Esophagus muscularis mucosa (tissue), 4 donors: Measurements from ENCODE around the gene SFPQ. TPM values are rescaled to one million over a fixed set of nuclear protein-coding genes. Genes with fewer than 3 reads are reported as not detected.

ENCODE experiments used
- DNase-seq: peaks from one replicate; pipeline ENCODE4 v3.0.0-alpha.2; 2017; ENCODE audit errors: extremely low spot score
- H3K27ac ChIP-seq, 4 donors: fragments of 200-600 bp; sonication (generic); replicated peaks in 1 of 4; 1 replicate in 3 of 4; 2 replicates in 1 of 4; pipeline ENCODE4 v1.5.1; 2016 to 2019; ENCODE audit warnings: mild to moderate bottlenecking in 1 of 4
- H3K27me3 ChIP-seq, 4 donors: fragments of 200-600 bp; sonication (generic); one replicate each; pipeline versions ENCODE4 v1.5.1 to v1.6.0; 2016 to 2019
- H3K36me3 ChIP-seq, 4 donors: fragments of 200-600 bp; sonication (generic); one replicate each; pipeline ENCODE4 v1.5.1; 2016 to 2019
- H3K4me1 ChIP-seq, 4 donors: fragments of 200-600 bp; sonication (generic); one replicate each; pipeline ENCODE4 v1.5.1; 2016 to 2019
- H3K4me3 ChIP-seq, 4 donors: fragments of 200-600 bp; sonication (generic); 1 replicate in 2 of 4; 2 replicates in 2 of 4; pipeline ENCODE4 v1.5.1; 2016 to 2019; ENCODE audit warnings: mild to moderate bottlenecking in 4 of 4, moderate library complexity in 1 of 4
- H3K9me3 ChIP-seq, 4 donors: fragments of 200-600 bp; sonication (generic); 1 replicate in 3 of 4; 2 replicates in 1 of 4; pipeline ENCODE4 v1.5.1; 2016 to 2019
- CTCF ChIP-seq, 3 experiments: fragments of 200-600 bp in 2 of 3; fragments of 450-650 bp in 1 of 3; sonication (generic) in 2 of 3; IDR thresholded peaks; one replicate each; pipeline ENCODE4 v1.5.1; 2017 to 2019; ENCODE audit warnings: antibody characterized with exemption in 3 of 3, mild to moderate bottlenecking in 2 of 3, moderate library complexity in 1 of 3
- EP300 ChIP-seq: sonication (generic); formaldehyde crosslinking; IDR thresholded peaks from one replicate; pipeline ENCODE4 v1.6.1; 2017; ENCODE audit warnings: antibody characterized with exemption
- POLR2A ChIP-seq: fragments of 450-650 bp; IDR thresholded peaks from one replicate; pipeline ENCODE4 v1.6.1; 2017; ENCODE audit warnings: antibody characterized with exemption, moderate library complexity, mild to moderate bottlenecking, low read depth
- POLR2AphosphoS5 ChIP-seq, 2 donors: sonication (generic); formaldehyde crosslinking; IDR thresholded peaks; one replicate each; pipeline ENCODE4 v1.6.1; 2017; ENCODE audit warnings: antibody characterized with exemption in 2 of 2
- WGBS: methylation state at CpG from one replicate; pipeline ENCODE4 v1.1.5; 2018; 5-methylcytosine and 5-hydroxymethylcytosine counted together
- intact Hi-C: fragments of 100-400 bp; cut with DNase I; formaldehyde crosslinking; loops from one replicate; pipeline ENCODE4 v1.15.1; 2023
- total RNA-seq, 4 donors: library from RNA; depleted of rRNA; stranded (reverse); fragments of >200 nt; gene quantifications; one replicate each; pipeline versions ENCODE4 v1.1.0 to v1.2.1, GENCODE V29; 2016

SFPQ gene
- total RNA-seq, 4 donors from 2014 or later, result 81.1 to 160 (median 127) TPM

GRCh38 chr1:35202048-35202719 lies 9.2 kb upstream of the SFPQ start:
- Histone ChIP-seq H3K27ac (no peak overlapping the region), H3K36me3 (no peaks in the 10 kb centered on the region), H3K4me1 (peaks cover 0 to 8% (median 4%) of the 10 kb centered on the region in 4 donors), H3K4me3 (peak overlapping the region in 1 of 4 donors; percentile 29), H3K9me3 (no peaks in the 10 kb centered on the region), H3K27me3 (no peaks in the 10 kb centered on the region)
- no peak for DNase-seq
- TF ChIP-seq CTCF (IDR thresholded peaks at IDR 0.05) (peak; percentile 82 to 88 (median 85)), POLR2AphosphoS5 (IDR thresholded peaks at IDR 0.05) (peak in 1 of 2 donors; percentile 49), EP300 (no peak)
- WGBS, result 27% methylated on average over 6 of the region's 6 CpGs
- intact Hi-C loops, result loop anchor here (5.0 kb wide), 1 partner anchor 95 kb away; no protein-coding TSS in a partner anchor

- Histone ChIP-seq H3K9me3 (no peaks in the 10 kb centered on the region), H3K4me1 (peaks cover 0 to 8% (median 4%) of the 10 kb centered on the region in 4 donors), H3K36me3 (no peaks in the 10 kb centered on the region), H3K4me3 (no peak overlapping the region), H3K27me3 (no peaks in the 10 kb centered on the region), H3K27ac (no peak overlapping the region)
- intact Hi-C loops, result loop anchor here (5.0 kb wide), 1 partner anchor 96 kb away; no protein-coding TSS in a partner anchor
- TF ChIP-seq EP300 (no peak), CTCF (IDR thresholded peaks at IDR 0.05) (no peak), POLR2A (no peak), POLR2AphosphoS5 (IDR thresholded peaks at IDR 0.05) (no peak)
- 46% methylated on average over 2 of the region's 2 CpGs for WGBS
- no peak for DNase-seq
Observed at GRCh38 chr1:35201631-35202030, 8.7 kb upstream of the SFPQ start.

DNA sequence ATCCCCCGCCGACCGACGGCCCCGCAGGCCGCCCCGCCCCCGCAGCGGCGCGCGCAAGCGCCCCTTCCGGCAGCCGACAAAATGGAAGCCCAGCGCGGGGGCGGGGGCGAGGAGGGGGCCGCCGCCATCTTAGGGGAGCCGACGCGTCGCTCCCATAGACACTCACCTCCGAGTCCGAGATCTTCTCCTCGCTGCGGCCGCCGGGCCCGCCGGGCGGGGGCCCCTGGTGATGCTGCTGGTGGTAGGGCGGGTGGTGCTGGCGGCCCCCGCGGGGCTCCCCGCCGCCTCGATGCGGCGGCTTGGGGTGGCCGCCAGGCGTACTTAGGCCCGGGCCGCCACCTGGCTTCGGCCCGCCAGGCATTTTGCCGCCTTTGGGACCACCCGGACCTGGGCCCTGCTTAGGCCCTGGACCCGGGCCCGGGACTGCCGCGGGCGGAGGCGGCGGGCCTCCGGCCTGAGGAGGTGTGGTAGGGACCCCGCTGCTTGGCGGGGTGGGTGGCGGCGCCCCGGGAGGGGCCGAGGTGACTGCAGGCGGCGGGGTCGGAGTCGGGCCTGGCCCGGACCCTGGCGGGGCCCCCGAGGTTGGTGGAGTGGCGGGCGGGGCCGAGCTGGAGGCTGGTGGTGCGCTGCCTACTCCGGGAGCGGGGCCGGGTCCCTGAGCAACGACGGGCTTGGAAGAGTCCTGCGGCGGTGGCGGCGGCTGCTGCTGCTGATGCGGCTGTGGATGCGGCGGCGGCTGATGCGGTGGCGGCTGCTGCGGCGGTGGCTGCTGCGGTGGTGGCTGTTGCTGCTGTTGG lies 691 bp downstream of the SFPQ start:
- Histone ChIP-seq H3K27me3 (no peaks in the 10 kb centered on the region), H3K27ac (peak overlapping the region; percentile 97 to 100 (median 100)), H3K36me3 (peaks cover 35 to 44% (median 36%) of the 10 kb centered on the region in 4 donors), H3K4me3 (peak overlapping the region; percentile 98 to 100 (median 99)), H3K9me3 (no peaks in the 10 kb centered on the region), H3K4me1 (peaks cover 40 to 51% (median 47%) of the 10 kb centered on the region in 4 donors)
- TF ChIP-seq POLR2AphosphoS5 (IDR thresholded peaks at IDR 0.05) (peak; percentile 56 to 71), POLR2A (no peak), CTCF (IDR thresholded peaks at IDR 0.05) (peak; percentile 9 to 25 (median 11)), EP300 (no peak)
- DNase-seq, result no peak
- intact Hi-C loops, result loop anchor here (5.0 to 10.0 kb wide), 3 partner anchors 160 to 365 kb away; partner anchors contain the start of genes KIAA0319L, NCDN and ZMYM6
- no CpG with 5 or more reads among the region's 94 CpGs for WGBS

GRCh38 chr1:35191429-35192055 lies 1.4 kb downstream of the SFPQ start:
- H3K9me3 ChIP-seq, result no peaks in the 10 kb centered on the region
- peaks cover 42 to 51% (median 44%) of the 10 kb centered on the region in 4 donors for H3K36me3 ChIP-seq
- DNase-seq, result no peak
- H3K4me1 ChIP-seq, result peaks cover 47 to 58% (median 54%) of the 10 kb centered on the region in 4 donors
- intact Hi-C loops, result loop anchor here (5.0 to 10.0 kb wide), 3 partner anchors 159 to 366 kb away; partner anchors contain the start of genes KIAA0319L, NCDN and ZMYM6
- H3K27ac ChIP-seq, result peak overlapping the region; percentile 97 to 100 (median 100)
- 0% methylated on average over 14 of the region's 25 CpGs for WGBS
- H3K4me3 ChIP-seq, result peak overlapping the region; percentile 98 to 100 (median 99)
- no peak for TF ChIP-seq POLR2AphosphoS5 (IDR thresholded peaks at IDR 0.05)
- no peak for TF ChIP-seq POLR2A
- TF ChIP-seq EP300, result no peak
- TF ChIP-seq CTCF (IDR thresholded peaks at IDR 0.05), result no peak
- H3K27me3 ChIP-seq, result no peaks in the 10 kb centered on the region
